22Rv1 (cell line): ENCODE measurements around the gene MNAT1.

Experiments used
- ZFX ChIP-seq: fragments of 450-650 bp; IDR thresholded peaks from 2 replicates; pipeline ENCODE4 v1.6.1; 2017; ENCODE audit warnings: antibody characterized with exemption, borderline replicate concordance
- TF ChIP-seq, protein P1 (sequence below): fragments of 450-650 bp; IDR thresholded peaks from 2 replicates; pipeline ENCODE4 v1.5.1; 2017; ENCODE audit warnings: mild to moderate bottlenecking

DNA sequence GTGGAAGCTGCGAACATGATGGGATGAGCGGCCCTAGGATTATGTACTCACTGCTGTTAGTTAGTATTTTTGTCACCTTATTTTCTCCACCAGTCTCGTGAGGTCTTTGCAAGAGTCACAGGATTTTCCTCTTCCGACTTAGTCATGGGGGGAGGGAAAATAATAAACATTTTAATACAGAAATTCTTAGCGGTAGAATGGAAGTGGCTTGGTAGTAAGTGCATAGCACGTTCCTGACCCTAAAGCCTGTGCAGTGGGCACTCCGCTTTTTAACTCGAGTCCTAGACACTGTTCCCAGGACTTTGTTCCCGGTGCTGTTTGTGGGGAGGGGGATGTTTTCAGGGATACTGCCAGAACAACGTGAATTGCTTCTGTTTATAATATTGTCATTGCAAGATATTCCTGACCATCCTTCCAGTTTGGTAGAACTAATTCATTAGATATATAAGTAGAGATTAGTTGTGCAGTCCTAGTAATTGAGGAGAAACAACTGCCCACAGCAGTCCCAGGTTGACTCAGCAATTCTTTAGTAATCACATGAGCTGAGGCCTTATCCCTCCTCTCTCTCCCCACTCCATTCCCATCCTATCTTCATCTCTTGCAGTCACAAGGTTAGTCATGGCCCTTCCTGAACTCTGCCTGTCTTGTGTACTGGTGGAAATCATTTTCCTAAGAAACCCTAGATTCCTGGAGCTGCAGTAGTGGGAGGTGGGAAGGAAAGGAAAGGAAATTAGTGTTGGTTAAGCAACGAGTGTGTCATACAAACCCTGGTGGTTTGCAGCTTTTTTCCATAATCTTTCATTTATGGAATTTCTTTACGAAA is 247.3 kb downstream of the MNAT1 start:
- TF ChIP-seq, protein P1, sequence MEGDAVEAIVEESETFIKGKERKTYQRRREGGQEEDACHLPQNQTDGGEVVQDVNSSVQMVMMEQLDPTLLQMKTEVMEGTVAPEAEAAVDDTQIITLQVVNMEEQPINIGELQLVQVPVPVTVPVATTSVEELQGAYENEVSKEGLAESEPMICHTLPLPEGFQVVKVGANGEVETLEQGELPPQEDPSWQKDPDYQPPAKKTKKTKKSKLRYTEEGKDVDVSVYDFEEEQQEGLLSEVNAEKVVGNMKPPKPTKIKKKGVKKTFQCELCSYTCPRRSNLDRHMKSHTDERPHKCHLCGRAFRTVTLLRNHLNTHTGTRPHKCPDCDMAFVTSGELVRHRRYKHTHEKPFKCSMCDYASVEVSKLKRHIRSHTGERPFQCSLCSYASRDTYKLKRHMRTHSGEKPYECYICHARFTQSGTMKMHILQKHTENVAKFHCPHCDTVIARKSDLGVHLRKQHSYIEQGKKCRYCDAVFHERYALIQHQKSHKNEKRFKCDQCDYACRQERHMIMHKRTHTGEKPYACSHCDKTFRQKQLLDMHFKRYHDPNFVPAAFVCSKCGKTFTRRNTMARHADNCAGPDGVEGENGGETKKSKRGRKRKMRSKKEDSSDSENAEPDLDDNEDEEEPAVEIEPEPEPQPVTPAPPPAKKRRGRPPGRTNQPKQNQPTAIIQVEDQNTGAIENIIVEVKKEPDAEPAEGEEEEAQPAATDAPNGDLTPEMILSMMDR = no peak
- TF ChIP-seq ZFX = no peak
